Stimulated activated CD4-positive, alpha-beta T cell treated with anti-CD3 and anti-CD28 coated beads, TNF-alpha, amount 100 ng/mL, for 1 hour (primary cell): ENCODE data around the gene UNC5C.

Experiments used
- DNase-seq, 3 donors: peaks; one replicate each; pipeline ENCODE4 v3.0.0-alpha.2; 2020; ENCODE audit warnings: low read depth in 3 of 3, low spot score in 1 of 3

Gene UNC5C

DNA sequence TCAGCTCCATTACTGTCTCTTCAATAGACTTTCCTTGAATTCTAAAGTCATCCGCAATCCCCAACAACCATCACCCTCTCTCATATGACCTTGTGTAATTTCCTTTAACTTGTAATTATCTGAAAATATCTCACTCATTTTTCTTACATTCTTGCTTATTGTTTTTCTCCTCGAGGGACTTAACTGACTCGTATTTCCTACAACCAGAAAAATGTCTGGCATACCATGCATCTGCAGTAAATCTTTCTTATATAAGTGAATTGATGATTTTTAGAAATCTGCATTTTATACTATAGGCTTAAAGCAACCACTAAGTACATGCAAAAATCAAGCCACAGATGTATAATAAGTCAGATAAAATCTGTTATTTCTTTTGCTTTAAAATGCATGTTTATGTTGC is 276.7 kb downstream of the UNC5C start:
- no peak for DNase-seq

DNA sequence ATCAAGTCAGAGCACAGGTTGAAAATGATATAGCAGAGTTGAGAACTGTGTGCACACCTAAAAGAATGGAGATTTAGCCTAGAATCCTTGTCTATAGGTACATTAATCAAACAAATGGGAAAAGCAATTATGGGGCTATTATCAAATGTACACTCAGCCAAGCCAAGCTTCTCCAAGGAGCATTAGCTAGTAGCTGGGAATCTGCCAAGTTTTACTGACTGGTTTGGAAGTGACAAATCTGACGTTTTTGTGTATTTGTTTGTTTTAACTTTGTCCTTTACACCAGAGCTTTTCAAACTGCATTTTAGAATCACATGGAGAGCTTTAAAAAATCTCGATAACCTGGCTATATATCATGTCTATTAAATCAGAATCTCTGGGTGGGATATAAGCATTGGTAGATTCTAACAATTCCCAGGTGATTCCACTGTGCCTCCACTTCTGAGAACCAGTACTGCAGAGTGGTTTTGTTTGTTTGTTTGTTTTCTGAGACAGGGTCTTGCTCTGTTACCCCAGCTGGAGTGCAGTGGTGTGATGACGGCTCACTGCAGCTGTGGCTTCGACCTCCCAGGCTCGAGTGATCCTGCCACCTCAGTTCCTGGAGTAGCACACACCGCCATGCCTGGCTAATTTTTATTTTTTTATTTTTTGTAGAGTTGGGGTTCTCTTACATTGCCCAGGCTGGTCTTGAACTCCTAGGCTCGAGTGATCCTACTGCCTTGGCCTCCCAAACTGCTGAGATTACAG is 279.8 kb downstream of the UNC5C start:
- no peak for DNase-seq

DNA sequence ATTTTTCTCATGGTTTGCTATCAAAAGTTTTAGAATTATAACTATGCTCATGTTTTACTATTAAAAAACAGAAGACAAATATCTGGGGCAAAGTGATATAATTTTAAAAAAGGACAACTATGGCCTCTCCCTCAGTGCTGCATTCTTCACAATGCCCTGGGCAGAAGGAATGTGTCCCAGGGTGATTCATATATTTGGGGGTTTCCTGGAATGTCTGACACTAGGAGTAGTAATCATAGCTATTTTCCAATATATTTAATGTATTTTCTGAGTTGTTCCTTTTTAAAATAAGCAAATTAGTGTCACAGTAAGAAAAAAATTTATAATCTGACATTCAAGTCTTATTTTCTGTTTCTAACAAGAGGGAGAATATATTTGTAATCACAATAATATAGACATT is 281.7 kb downstream of the UNC5C start:
- no peak for DNase-seq

DNA sequence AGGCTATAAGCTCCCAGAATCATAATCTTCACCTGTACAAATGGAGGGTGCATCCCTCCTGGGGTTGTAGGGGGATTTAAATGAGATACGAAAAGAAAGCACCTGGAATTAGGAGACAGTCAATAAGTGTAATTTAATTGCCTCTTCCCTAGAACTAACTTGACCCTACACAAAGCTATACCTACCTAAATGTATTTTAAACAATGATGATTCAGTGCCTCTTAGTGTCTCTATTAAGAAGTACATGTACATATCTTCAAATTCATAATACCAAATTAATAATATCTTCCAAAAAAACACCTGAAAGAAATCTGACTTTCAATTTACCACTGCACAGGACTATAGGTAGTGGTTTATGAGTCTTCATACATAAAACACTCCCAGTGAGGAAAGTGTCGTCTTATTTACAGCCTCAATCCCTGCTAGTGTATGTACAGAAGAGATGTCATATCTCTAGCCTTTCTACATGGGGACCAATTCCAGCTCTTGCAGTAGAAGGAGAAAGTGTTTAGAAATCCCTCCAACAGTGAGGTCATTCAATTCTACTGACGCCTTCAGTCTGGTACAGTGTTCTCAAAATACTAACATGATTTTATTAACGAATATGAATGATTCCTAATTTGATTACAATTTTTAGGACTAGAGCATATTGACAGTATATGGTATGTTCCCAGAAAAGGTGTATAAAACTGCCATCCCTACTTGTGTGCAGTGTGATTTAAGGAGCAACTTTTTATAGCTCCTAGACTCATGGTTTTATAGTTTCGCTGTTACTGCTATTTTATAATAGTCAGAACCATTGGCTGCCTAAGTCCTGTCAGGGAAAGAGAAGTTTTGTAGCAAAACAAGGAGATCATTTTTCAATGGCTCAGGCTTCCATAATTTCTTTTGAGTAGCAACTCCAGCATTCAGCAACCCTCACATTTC is 282.7 kb downstream of the UNC5C start:
- no peak for DNase-seq

DNA sequence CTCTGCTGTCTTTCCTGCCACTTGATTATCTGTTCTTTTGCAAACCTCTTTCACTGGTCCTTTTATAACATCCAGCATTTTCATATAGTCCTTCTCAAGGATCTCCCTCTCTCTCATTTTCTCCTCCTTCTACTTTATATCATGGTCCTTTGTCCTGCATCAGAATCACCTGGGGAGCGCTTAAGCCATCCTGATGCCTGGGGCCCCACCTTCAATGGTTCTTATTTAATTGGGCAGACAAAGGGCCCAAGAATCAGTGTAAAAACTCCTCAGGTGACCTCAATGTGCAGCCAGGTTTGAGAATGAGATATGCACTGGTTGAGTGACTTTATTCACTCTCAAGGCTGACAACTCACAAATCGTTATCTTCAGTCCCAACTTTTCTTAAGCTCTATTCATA is 283.9 kb downstream of the UNC5C start:
- DNase-seq = no peak

DNA sequence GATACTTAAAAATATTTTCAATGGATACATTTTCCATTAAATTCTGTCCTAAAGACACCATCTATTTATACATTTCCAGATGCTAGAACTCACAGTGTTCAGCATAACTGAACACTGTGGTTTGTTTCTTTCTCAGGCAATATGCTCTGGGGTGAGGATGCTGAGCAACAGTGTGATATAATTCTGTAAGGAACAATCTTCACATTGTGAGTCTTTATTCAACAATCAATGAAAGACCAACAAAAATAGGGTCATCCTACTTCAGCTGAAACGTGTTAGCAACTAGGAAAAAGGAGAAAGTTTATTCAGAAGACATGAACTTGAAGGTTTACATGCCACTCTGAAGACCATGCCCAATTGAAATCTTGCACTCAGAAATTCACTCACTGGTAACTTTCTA is 284.8 kb downstream of the UNC5C start:
- DNase-seq = no peak

DNA sequence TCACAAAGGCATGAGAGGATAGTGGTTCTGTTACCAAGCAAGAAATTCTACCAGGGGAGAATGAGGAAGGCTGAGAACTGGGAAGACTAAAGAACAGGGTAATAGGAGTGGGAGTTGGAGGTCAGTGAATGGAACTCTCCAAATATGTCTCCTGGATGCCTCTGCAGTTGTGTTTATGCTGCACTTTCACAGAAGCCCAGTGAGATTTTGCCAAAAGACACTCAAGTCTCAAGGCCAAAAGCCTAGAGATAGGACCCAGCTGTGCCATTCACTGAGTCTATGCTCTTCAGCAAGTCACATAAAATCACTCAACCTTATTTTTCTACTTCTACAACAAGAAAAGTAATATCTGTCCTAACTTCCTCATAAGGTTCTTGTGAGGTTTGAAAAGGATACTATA is 285.4 kb downstream of the UNC5C start:
- DNase-seq = no peak

DNA sequence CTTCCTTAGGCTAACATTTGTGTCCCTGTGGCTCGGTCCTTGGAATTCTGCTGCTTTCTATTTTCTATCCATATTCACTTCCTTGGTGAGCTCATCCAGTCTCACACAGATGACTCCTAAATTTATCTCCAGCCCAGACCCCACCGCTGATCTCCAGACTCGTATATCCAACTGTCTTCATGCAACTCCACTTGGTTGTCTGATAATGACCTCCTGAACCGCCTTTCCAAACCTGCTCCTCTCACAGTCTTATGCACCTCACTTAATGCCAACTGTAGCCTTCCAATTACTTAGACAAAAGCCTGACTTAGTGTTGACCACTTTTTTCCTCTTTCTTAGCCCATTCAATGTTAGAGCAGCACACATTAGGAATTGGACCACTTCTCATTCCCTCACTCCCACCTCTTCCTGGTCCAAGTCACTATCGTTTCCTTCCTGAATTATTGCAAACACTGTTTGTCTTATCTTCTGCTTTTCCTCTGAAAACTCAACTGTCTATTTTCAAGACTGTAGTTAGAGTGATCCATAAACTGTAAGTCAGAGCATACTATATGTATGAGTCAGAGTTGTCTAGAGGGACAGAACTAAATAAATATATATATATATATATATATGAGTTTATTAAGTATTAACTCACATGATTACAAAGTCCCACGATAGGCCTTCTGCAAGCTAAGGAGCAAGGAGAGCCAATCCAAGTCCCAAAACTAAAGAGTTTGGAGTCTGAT is 292.5 kb downstream of the UNC5C start:
- DNase-seq = no peak

DNA sequence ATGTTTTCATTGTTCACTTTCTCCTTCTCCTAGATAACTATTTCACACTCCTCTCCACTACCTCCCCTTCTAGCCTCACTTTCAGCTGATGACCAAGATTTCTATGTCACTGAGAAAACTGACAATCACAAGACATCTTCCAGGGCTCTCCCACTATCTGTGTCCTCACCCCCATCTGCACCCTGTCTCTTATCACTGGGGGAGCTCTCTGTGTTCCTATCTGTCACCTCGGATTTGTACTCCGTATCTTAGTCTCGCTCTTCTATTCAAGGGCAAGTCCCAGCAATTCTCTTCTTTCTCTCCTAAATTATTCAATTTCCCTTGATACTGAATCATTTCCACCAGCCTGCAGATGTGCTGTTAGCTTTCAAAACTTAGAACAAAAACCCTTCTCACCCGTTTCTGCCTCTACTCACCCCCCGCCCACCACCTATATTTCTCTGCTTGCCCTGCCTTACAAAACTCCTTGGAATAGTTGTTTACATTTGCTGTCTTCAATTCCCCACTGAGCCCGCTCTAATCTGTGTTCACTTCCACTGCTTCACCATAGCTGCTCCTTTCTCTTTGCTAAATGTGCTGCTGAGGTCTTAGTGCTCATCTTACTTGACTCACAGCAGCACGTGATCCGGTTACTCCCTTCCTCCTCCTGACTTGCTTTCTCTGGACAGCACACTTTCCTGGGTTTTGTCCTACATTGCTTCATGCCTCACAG is 293.2 kb downstream of the UNC5C start:
- no peak for DNase-seq

DNA sequence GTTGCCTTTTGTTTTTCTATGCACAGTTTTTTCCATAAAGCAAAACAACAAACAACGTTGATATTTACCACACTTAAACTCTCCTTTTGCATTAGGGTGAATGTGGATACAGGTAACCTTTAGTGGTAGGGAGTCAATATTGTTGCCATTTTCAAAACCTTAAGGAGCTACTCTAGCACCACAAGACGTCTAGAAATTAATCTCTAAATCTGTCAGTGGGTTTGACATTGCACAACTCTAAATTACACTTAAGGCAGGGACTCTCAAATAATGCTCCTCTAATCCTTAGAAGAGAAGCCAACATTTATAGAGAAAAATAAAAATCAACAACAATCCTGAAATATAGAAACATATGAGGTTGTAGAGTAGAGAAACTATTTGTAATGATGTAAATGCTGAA is 297.2 kb downstream of the UNC5C start:
- no peak for DNase-seq

DNA sequence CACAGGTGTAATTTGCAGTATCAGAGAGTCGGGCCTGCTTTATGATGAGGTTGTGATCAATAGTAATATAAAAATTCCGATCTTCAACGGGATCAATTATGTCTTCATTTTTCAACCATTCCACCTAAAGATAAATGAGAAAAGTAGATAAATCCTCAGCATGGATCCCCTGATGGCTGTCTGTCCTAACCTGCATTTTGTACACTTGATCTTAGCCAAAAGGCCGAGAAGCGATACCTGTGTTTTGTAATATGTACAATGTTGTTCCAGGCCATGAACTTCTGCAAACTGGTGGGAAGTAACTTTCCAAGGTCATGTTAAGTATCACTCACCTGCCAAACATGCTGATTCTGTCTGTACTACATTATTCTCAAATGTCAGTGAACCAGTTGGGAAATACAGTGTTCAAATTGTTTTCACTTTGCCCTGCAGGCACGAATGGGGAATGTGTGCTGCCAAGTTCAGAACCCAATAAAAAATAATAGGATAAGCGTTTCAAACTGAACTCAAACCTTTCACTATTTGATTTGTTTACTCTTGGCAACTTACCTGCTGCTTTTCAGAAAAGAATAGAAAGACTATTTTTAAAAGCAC is 298.1 kb downstream of the UNC5C start:
- no peak for DNase-seq

DNA sequence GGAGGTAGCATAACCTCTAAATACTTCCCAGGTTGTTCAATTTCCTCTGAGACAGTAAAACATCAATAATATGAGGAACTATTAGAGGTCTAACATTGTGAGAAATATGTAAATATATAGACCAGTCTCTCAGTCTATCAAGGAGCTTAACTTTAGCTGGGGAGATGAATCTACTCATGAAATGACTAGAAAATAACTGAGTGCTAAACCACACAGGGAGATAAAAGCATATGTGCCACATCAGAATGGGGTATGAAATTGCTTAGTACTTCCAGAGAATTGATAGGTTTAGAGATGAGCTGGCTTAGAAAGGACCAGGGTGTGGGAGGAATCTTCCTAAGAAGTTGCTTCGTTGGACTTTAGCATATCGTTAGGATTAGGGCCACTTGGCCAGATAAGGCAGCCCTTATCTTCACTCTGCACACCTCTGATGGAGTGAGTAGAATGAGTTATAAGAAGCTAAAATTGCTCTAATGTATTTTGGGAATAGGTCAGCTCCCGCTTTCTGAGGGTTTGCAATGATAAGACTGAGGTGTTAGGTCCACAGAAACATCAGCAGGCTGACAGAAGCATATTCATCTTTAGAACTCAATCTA is 299.2 kb downstream of the UNC5C start:
- DNase-seq = no peak

DNA sequence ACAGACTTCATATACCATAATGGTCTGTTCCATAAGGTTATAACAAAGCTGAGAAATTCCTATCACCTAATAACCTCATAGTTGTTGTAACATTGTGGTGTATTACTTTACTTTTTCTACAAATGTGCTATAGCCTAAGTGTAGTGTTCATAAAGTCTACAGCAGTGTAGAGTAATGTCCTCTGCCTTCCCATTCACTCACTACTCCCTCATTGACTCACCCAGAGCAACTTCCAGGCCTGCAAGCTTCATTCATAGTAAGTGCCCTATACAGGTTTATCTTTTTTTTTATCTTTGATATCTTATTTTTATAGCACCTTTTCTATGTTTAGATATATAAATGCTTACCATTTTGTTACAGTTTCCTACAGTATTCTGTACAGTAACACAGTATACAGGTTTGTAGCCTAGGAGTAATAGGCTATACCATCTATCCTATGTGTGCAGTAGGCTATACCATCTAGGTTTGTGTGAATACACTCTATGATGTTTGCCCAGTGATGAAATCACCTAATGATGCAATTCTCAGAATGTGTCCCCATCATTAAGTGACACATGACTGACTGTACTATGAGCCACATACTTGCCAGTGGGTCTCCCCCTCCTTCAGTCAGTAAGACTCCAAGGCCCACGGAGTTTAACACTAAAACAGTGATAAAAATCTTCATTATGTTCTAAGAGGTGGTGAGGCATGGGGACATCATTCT is 299.9 kb downstream of the UNC5C start:
- DNase-seq = no peak

DNA sequence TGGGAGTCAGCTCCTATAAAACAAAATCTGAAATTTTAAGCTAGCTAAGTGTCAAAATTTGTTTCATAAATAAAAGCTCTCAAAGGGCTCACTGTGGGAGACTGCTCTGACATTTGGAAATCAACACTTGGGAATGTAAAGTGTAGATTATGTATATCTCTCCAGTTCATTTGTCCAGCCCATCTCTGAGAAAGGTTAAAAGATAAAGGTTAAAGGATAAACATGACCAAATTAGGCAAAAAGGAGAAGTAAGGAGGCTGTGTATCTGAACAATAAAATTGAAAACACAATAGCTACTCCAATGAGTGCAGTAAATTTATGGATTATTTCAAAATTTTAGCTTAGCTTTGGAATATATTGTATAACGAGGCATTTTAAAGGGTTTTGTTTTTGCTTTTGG is 304.9 kb downstream of the UNC5C start:
- DNase-seq = no peak

DNA sequence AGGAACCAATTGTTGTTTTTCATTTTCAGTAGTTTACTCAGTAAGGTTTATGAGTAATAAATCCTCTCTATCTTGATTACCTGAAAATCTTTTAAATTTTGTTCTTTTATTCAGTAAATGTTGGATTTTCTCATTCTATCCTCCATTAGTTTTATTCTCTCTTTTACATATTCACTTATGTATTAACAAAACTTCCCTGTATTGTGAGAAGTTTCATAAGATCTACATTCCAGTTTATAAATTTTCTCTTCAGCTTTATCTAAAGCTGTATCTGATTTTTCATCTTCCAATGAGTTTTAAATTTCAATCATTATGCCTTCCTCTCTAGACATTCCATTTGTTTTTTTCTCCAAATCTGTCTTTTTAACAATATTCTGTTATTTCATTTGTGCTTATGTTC is 310.2 kb downstream of the UNC5C start:
- DNase-seq = no peak

DNA sequence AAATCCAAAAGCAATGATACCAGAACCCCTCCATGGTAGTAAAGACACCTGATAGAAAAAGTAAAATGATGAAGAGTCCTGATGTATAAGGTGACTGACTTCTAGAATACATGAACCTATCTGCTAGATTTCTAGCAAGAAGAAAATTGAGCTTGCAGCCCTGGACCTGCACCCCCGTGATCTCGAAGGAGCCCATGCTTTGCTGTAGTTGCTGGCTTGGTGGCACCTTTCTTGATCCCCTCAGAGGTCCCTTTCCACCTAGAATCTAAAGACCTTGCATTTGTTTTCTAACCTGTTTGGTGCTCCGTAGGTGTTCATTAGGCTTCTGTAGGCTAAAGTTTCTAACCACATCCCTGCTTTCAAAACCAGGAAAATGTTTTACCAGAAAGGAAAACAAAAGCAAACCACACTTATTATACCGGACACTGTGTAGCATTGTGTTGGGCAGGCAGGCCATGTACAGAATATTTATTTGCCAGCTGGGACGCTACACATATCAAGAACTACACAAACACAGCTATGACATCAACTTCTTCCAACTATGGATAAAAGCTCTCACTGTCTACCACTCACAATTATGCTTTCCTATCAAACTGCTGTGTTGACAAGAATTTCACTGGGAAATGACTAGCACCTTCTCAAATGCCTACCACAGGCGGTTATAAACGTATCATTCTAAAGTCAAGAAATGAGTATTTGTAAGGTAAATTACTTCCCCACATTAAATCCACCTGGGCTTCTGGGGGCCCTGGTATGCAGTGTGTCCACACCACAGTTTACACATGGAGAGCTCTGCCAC is 316.2 kb downstream of the UNC5C start:
- DNase-seq = no peak

DNA sequence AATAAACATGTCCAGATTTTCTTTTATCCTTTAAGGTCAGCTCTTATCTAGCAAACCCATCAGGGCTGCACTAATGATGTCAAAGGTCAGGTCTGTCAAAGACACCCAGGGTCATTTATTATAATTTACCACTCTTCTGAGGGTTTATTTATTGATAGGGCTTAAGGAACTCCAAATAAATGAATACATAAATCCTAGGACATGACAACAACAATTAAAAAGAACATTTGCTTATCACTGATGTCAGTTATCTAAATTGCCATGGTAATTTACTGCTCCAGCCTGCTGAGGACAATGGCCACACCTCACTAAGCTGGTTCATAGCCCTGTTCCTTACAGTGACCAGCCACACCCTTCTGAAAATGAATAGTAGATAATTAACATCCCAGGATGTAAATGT is 317.1 kb downstream of the UNC5C start:
- no peak for DNase-seq

DNA sequence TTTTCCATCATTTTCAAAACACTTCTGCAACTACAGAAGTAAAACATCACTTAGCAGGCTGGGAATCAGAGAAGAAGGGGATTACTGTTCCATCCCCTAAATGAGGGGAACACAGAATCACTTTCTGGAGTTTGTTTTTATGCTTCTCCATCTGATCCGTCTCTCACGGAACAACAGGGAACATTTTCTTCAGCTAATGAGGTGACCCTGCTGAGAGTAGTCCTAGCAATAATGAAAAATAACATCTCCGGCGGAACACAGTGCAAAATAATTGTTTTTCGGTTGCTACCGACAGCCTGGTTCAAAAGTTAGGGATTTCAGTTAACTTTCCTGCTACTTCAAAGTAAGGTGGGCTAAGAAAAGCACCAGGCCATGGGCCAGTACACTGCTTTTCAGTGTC is 322.9 kb downstream of the UNC5C start:
- DNase-seq = no peak

DNA sequence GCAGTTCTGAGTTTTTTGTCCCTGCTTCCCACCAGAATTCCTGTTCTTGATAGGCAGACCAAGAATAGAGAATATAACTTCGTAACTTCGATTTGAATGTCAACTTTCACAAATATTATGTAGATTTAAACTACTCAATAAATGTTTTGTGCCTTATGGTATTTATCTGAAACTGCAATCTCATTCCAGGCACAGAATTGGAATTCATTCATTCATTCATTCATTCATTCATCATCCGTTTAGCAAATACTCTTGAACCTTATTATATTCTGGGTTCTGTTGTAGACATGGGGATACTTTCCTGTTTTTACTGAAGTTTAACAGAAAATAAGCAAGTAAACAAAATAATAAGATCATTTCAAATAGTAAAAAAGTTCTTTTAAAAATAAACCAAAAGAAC is 324.4 kb downstream of the UNC5C start:
- DNase-seq = no peak
